ENCODE results near the gene KCNN4.

DNA sequence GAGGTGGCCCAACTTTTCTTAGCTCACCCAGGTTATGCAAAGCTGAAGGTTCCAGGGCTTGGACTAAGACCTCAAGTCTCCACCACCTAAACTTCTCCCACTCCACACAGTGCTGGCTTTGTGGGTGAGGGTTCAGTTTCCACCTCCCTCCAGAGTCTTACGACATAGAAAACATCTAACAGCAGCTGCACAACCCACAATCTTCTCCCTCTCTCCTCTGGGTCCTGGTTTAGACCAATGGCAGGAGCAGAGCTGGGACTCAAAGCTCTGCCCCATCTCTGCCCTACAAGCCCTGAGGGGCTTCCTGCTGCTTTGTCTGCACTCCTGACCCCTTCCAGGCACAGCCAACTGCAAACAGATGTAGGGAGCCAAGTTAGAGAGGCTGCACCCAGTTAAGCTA, 48.9 kb downstream of the KCNN4 start:
- no peak for TF ChIP-seq POLR2A (IDR thresholded peaks at IDR 0.05)
- TF ChIP-seq, protein P1, sequence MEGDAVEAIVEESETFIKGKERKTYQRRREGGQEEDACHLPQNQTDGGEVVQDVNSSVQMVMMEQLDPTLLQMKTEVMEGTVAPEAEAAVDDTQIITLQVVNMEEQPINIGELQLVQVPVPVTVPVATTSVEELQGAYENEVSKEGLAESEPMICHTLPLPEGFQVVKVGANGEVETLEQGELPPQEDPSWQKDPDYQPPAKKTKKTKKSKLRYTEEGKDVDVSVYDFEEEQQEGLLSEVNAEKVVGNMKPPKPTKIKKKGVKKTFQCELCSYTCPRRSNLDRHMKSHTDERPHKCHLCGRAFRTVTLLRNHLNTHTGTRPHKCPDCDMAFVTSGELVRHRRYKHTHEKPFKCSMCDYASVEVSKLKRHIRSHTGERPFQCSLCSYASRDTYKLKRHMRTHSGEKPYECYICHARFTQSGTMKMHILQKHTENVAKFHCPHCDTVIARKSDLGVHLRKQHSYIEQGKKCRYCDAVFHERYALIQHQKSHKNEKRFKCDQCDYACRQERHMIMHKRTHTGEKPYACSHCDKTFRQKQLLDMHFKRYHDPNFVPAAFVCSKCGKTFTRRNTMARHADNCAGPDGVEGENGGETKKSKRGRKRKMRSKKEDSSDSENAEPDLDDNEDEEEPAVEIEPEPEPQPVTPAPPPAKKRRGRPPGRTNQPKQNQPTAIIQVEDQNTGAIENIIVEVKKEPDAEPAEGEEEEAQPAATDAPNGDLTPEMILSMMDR (IDR thresholded peaks at IDR 0.05), result no peak

Measured in thyroid gland (tissue), 4 donors.